ENCODE measurements around the gene FHIT. TPM values are rescaled to one million over a fixed set of nuclear protein-coding genes. Genes with fewer than 3 reads are reported as not detected.

The FHIT gene
- total RNA-seq, 4 donors from 2014 or later: 5.0 to 15.3 (median 8.3) TPM

DNA sequence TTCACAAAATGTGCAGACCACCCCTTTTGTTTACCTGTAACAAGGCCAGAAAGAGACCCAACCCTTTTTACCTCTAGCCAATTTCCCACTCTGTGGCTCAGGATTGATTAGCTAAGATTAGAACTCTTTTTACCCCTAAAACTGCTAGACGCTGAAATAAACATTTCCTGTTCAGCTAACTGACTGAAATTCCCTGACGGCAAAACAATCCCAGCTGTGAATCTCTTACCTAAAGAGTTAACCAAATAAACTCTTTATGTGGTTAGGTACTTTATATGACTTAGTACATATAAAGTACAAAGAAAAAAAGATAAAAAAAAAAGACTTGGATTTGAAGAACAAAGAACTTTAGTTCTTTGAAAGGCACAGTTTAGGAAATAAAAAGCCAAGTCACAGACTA lies 988.7 kb downstream of the FHIT start:
- no peak overlapping the region for H3K4me3 ChIP-seq (ENCODE audit: low read depth, poor library complexity, severe bottlenecking)
- intact Hi-C loops (cut with DNase I; ENCODE audit: low total_unique reads): no loop called here
- 47 to 60% methylated on average over 2 of the region's 2 CpGs for WGBS, 2 donors
- no peak for TF ChIP-seq CTCF (IDR thresholded peaks at IDR 0.05)
- no peak for TF ChIP-seq POLR2A (IDR thresholded peaks at IDR 0.05)
- DNase-seq (ENCODE audit: low spot score in 2 of 2): no peak

GRCh38 chr3:60260546-60260945 lies 990.7 kb downstream of the FHIT start:
- intact Hi-C loops (cut with DNase I; ENCODE audit: low total_unique reads): no loop called here
- TF ChIP-seq POLR2A (IDR thresholded peaks at IDR 0.05): no peak
- no peak for TF ChIP-seq CTCF (IDR thresholded peaks at IDR 0.05)
- WGBS, 2 donors: 52 to 62% methylated on average over 5 of the region's 5 CpGs
- DNase-seq (ENCODE audit: low spot score in 2 of 2): no peak
- no peak overlapping the region for H3K4me3 ChIP-seq (ENCODE audit: low read depth, poor library complexity, severe bottlenecking)

GRCh38 chr3:60250810-60251209 lies 1000.4 kb downstream of the FHIT start:
- DNase-seq (ENCODE audit: low spot score in 2 of 2): no peak
- intact Hi-C loops (cut with DNase I; ENCODE audit: low total_unique reads): no loop called here
- 44 to 74% methylated on average over 3 of the region's 3 CpGs for WGBS, 2 donors
- H3K4me3 ChIP-seq (ENCODE audit: low read depth, poor library complexity, severe bottlenecking): no peak overlapping the region
- no peak for TF ChIP-seq POLR2A (IDR thresholded peaks at IDR 0.05)
- no peak for TF ChIP-seq CTCF (IDR thresholded peaks at IDR 0.05)

GRCh38 chr3:60250206-60250605 lies 1001.0 kb downstream of the FHIT start:
- intact Hi-C loops (cut with DNase I; ENCODE audit: low total_unique reads): no loop called here
- H3K4me3 ChIP-seq (ENCODE audit: low read depth, poor library complexity, severe bottlenecking): no peak overlapping the region
- 61 to 68% methylated on average over 2 of the region's 2 CpGs for WGBS, 2 donors
- TF ChIP-seq POLR2A (IDR thresholded peaks at IDR 0.05) (no peak), CTCF (IDR thresholded peaks at IDR 0.05) (no peak)
- no peak for DNase-seq (ENCODE audit: low spot score in 2 of 2)

DNA sequence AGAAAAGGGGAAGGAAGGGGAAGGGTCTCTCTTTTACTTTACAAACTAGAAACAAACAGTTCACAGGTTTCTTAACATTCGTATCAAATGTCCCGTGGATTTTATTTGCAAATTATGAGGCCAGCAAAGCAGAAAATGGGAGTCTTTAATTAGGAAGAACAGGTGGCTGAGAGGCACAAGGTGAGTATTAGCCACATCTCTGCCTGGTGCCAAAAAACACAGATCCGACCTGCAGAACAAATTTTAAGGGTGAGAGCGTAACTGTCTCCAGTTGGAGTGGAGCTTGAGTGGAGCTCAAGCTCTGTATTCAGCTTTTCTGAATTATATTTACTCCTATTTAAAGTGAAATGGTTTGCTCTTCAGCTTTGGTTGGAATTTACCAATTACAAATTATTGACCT lies 1004.9 kb downstream of the FHIT start:
- no peak overlapping the region for H3K4me3 ChIP-seq (ENCODE audit: low read depth, poor library complexity, severe bottlenecking)
- WGBS, 2 donors: 82 to 90% methylated on average over 4 of the region's 4 CpGs
- no peak for DNase-seq (ENCODE audit: low spot score in 2 of 2)
- intact Hi-C loops (cut with DNase I; ENCODE audit: low total_unique reads): no loop called here
- TF ChIP-seq CTCF (IDR thresholded peaks at IDR 0.05): no peak
- no peak for TF ChIP-seq POLR2A (IDR thresholded peaks at IDR 0.05)

GRCh38 chr3:60243456-60243855 lies 1007.8 kb downstream of the FHIT start:
- 74 to 81% methylated on average over 5 of the region's 5 CpGs for WGBS, 2 donors
- no peak for DNase-seq (ENCODE audit: low spot score in 2 of 2)

More at GRCh38 chr3:60243456-60243855, 1007.8 kb downstream of the FHIT start:
- intact Hi-C loops (cut with DNase I; ENCODE audit: low total_unique reads): no loop called here
- TF ChIP-seq CTCF (IDR thresholded peaks at IDR 0.05) (no peak), POLR2A (IDR thresholded peaks at IDR 0.05) (no peak)
- H3K4me3 ChIP-seq (ENCODE audit: low read depth, poor library complexity, severe bottlenecking): no peak overlapping the region
